Tibial nerve (tissue), 3 donors: ENCODE measurements around the gene MTUS2.

Experiments used
- CTCF ChIP-seq, 5 experiments: fragments of 200-600 bp in 3 of 5; fragments of 450-650 bp in 2 of 5; sonication (generic) in 3 of 5; IDR thresholded peaks; one replicate each; pipeline ENCODE4 v1.5.1; 2016 to 2019; ENCODE audit warnings: antibody characterized with exemption in 5 of 5, mild to moderate bottlenecking in 3 of 5, moderate library complexity in 2 of 5
- POLR2A ChIP-seq, 2 donors: fragments of 450-650 bp; IDR thresholded peaks; one replicate each; pipeline ENCODE4 v1.6.1; 2017; ENCODE audit warnings: antibody characterized with exemption in 2 of 2, mild to moderate bottlenecking in 2 of 2, moderate library complexity in 2 of 2

DNA sequence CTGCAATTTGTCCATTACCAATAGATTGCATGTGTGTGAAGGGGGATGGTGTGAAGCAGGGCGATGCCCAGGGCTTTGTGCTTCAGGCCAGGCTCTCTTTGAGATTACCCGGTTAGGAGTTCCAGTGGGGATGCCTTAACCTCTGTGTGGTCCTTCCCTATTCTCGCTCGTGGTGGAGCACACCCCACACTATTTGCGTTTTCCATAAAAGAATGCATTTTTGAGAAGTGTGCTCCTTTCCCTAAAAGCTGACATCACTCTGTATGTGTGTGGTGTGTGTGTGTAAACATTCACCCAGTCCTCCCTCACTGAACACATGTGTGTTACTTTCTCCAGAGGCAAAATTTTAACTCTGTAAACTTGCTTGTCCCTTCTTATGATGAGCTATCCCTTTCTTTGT, 467.1 kb downstream of the MTUS2 start:
- no peak for TF ChIP-seq CTCF (IDR thresholded peaks at IDR 0.05)
- no peak for TF ChIP-seq POLR2A (IDR thresholded peaks at IDR 0.05)
